ENCODE data around the gene POC1A.

POC1A gene

DNA sequence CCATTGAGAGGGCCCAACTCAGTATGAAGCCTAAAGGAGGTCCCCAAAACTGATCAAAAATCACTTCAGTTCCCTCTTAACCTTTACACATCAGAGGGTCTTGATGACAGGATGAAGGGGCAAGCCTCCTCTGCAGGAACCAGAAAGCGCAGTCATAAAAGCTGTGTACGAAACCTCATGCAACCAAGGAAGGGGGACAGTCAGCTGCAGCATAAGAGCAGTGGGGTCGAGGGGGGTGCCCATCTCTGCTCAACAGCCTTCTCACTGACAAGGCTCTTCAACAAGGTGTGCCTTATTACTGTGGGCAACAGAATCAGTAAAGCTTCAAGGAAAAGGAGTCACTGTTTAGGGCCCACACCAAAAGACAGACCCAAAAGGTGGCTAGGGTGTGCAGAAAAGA is 3.9 kb downstream of the POC1A start:
- DNase-seq, result no peak

GRCh38 chr3:52149726-52150125 is 4.5 kb downstream of the POC1A start:
- no peak for DNase-seq

DNA sequence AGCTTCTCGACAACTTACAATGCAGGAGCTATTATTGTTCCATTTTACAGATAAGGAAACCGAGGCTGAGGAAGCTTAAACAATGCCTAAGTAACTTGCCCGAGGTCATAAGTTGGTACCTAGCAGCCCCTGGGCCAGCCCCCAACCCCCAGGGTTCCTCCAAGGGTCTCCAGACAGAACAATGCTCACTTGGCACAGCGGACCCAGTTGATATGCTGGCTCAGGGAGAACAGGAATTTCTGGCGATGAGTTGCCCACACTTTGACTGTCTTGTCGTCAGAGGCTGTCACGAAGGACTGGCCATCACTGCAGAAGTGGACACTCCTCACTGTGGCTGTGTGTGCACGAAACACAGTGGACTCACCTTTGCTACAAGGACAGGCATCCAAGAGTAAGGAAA is 5.2 kb downstream of the POC1A start:
- no peak for DNase-seq

DNA sequence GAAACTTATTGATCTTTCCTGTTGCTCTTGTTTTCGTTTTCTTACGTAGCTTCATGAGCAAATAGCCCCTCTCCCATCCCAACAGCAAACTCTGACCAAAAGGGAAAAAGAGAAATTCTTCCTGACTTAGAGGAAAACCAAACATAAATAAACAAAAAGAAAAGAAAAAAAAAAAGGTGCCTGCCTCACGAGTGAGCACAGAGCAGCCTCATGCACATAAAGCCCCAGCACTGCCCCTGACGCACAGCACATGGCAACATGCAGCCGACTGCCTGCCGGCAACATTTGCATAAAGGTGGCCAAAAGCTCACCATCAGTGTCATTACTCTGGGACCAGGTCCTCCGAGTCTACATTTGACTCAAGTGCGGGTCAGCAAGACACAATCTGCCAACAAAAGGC is 6.4 kb downstream of the POC1A start:
- DNase-seq, result no peak

DNA sequence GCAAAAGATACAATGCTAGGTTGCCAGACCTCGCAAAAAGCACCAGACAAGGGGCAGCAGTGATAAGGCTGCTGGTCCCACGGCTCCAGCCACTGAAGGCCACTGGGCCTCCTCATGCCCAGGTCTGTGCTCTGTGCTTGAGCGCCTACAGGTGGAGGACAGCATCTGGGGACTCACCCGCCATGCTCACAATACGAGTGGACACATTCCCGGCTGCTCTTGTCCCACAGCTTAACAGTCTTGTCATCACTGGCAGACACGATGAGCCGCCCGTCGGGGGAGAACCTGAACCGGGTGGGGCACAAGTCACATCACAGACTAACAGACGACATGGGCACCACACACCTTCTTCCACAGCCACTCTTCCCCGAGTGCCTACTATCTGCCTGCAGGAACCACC is 7.4 kb downstream of the POC1A start:
- DNase-seq, result no peak

GRCh38 chr3:52146189-52146588 is 8.0 kb downstream of the POC1A start:
- no peak for DNase-seq

- DNase-seq, result no peak
These were observed 8.5 kb downstream of the POC1A start for GRCh38 chr3:52145736-52146110.

GRCh38 chr3:52144796-52145735 is 9.2 kb downstream of the POC1A start:
- no peak for DNase-seq

GRCh38 chr3:52144034-52144795 is 10.0 kb downstream of the POC1A start:
- DNase-seq, result peak; percentile 83

DNA sequence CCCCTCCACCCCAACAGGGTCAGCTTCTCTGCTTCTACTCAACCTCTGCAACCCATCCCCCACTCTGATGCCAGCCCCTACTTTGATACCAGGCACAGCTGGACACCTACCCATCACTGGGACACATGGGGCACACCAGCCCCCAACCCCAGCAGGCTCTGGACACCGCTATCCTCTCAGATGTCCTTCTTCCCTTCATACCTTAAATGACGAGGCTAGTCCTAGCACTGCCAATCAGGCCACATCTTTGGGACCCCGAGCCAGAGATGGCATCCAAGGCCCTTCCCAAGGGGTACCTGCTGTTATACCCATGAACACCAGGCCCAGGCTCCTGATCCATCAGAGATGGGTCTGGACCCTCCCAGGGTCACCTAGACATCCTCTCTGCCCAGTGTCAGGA is 10.6 kb downstream of the POC1A start:
- DNase-seq, result no peak

- DNase-seq, result no peak
These were observed 11.1 kb downstream of the POC1A start for GRCh38 chr3:52143156-52143555.

GRCh38 chr3:52141751-52142150 is 12.5 kb downstream of the POC1A start:
- no peak for DNase-seq

- no peak for DNase-seq
These were observed 13.5 kb downstream of the POC1A start for GRCh38 chr3:52140769-52141168.

DNA sequence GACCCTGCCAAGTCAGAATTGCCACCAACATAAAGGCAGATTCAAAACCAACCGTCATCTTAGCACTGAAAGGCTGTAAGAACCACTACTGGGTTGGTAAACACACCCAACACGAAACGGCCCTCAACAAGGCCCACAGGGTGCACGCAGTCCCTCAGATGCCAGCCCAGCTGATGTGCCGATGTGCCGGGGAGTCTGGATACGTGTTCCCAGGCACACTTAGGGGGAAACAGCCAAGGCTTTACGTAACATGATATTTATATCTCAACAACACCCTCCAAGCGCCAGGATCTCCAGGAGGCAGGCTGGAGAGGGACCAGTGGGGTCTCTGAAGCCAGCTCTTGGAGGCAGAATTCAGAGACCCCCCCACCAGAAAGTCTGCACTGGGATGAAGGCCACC is 14.2 kb downstream of the POC1A start:
- no peak for DNase-seq

DNA sequence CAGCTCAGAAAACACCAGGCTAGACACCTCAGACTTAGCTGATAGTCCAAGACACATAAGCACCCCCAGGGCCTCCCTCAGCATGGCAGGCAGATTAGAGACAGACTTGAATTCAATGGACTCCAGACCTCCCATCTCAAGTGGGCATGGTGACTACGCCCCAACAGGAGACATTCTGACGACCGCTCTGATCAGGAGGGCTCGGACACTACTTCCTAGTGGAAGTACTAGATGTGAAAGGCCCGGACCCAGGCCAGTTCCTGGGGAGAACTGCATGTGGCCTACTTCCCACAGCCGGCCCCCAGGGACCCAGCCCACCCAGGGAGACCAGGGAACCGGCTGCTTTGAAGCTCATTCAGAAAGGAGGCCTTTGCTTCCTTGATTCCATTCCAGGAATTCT is 16.9 kb downstream of the POC1A start:
- no peak for DNase-seq

GRCh38 chr3:52136513-52136912 is 17.7 kb downstream of the POC1A start:
- DNase-seq, result no peak

DNA sequence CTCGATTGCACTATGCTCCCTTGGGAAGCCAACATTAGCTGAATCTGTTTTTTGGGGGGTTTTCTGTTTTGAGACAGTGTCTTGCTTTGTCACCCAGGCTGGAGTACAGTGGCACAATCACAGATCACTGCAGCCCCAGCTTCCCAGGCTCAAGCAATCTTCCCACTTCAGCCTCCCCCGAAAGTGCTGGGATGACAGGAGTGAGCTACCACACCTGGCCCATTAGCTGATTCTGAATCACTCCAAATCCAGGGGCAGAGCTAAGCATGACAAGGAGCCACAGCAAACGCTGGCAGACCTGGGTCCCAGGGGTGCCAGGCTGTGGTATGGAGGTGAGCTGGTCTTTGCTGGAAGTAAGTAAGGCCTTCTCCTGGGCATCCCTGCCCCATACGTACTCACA is 18.9 kb downstream of the POC1A start:
- DNase-seq, result no peak

DNA sequence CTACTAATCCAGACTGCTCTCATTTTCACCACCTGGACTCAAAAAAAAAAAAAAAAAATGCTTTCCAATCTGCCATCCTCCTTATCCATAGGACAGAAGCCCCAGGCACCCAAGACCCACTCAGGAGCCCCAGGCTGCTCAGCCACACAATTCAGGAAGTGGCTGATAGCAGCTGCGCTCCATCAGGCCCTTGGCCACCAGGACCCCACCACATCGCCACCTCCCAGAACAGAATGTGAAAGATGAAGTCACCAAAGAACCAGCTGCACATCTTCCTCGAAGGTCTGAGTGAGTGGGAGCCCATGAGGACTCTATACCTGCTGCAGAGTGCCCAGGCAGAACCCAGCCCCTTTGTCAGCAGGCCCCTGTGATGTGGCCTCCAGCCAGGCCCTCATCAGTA is 19.5 kb downstream of the POC1A start:
- no peak for DNase-seq

- DNase-seq, result no peak
These were observed 21.3 kb downstream of the POC1A start for GRCh38 chr3:52132930-52133329.

DNA sequence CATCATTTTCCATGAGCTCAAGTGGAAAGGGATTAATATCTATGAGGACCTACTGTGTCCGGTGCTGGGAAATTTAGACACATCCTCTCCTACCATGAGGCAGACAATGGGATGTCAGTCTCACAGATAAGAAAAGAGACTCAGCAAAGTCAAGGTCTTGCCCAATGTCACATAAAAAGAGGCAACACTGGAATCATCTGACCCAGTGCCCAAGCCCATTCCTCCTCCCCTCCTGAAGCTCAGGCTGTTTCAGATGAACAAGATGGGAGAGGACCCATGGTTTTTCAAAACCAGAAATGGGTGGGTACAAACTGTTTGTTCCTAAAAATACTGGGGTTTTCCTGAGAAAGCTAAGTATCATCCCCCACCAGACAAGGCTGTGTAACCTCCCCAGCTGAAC is 22.2 kb downstream of the POC1A start:
- no peak for DNase-seq

DNA sequence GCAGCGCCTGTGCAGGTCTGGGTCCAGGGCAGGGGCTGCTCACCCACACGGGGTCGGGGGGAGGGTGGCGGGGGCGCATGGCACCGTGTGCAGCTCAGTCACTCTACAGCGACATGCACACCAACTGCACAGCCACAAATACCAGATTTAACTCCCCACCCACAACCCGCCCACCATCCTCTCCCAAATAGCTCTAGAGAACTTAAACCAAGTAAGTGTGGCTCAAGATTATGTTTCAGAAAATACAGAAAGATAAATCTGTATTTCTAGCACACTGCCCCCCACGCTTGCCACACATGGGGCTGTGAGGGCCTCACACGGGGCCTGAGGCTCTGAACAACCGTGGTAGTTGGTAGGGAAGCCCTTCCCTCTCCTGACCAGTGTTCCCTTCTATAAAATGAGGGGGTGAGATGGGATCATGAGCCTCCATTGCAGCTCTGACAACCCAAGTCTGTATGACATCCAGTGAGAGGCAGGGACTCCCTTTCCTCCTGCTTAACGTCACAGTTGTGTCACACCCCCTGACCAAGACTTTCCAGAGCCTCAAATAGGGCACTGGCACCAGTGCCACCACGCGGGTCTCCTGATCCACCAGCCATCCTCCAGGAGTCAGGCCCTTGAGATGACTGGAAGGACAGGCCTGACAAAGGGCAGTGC is 23.1 kb downstream of the POC1A start:
- DNase-seq, result no peak

DNA sequence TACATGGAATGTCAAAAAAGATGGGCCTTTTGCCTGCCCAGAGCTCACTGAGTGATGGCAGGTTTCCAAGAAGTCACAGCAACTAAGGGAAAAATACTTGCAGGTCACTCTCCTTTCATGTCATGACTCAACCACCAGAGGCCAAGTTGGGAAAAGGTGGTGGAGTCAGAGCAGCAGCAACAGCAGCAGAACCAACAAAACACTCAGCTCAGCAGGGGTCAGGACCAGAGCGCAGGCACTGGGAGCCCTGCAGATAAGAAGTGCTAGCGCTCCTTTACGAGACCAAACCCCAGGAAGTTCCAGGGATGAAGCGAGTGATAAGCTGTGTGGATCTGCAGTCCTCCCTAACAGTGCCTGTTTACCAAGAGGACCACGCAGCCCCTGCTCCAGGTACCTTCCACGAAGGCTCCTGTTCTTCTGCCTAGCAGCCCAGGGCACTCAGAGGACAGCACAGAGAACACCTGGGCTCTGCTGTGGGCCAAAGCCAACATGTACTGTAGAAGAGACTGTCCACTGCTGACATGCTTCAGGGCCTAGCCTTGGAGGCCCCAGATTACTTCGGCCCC is 26.0 kb downstream of the POC1A start:
- no peak for DNase-seq

DNA sequence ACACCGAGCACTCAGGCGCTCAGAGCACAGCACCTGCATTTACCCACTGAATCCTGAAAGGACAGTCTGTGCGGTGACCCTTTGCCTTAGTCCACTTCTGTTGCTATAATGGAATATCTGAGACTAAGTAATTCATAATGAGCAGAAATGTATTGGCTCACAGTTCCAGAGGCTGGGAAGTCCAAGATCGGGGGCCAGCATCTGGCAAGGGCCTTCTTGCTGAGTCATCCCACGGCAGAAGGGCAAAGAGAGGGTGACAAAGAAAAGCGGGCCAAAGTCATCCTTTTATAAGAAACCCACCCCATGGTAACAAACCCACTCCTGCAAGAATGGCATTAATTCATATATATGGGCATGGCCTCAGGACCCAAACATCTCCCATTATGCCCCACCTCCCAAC is 27.7 kb downstream of the POC1A start:
- DNase-seq, result no peak

Data from stimulated activated naive CD4-positive, alpha-beta T cell treated with Interleukin-2 at 50 U/mL for 16 hours (primary cell).